Erythroblast (primary cell): ENCODE results near the gene VPS37B.

Source experiments
- DNase-seq, 2 experiments: peaks; one replicate each; lab custom pipeline; 2025; lab: John Stamatoyannopoulos, UW
- GATA1 ChIP-seq: IDR thresholded peaks from 2 replicates; pipeline ENCODE4 v1.6.1; 2011; ENCODE audit warnings: low read depth, mild to moderate bottlenecking, control low read depth, low read length, moderate library complexity
- POLR2A ChIP-seq: IDR thresholded peaks from 2 replicates; pipeline ENCODE4 v1.6.1; 2011; ENCODE audit warnings: mild to moderate bottlenecking, low read length

VPS37B gene

GRCh38 chr12:122844366-122844971, 51.5 kb downstream of the VPS37B start:
- no peak for DNase-seq
- no peak for TF ChIP-seq POLR2A
- no peak for TF ChIP-seq GATA1

- DNase-seq = no peak
- TF ChIP-seq GATA1 (no peak), POLR2A (no peak)
These were observed 52.5 kb downstream of the VPS37B start for GRCh38 chr12:122843455-122843854.

- DNase-seq = peak; percentile 22 to 35
- TF ChIP-seq GATA1 (no peak), POLR2A (no peak)
These were observed 53.2 kb downstream of the VPS37B start for GRCh38 chr12:122842505-122843405.

GRCh38 chr12:122841544-122842321, 54.2 kb downstream of the VPS37B start:
- DNase-seq = peak in 1 of 2 experiments; percentile 19
- TF ChIP-seq POLR2A (no peak), GATA1 (no peak)

- no peak for TF ChIP-seq GATA1
- TF ChIP-seq POLR2A = no peak
- no peak for DNase-seq
These were observed 55.1 kb downstream of the VPS37B start for GRCh38 chr12:122840580-122841513.

GRCh38 chr12:122839907-122840554, 55.9 kb downstream of the VPS37B start:
- TF ChIP-seq POLR2A (no peak), GATA1 (no peak)
- DNase-seq = no peak

- DNase-seq = no peak
- no peak for TF ChIP-seq GATA1
- no peak for TF ChIP-seq POLR2A
These were observed 57.1 kb downstream of the VPS37B start for GRCh38 chr12:122838841-122839240.

GRCh38 chr12:122837306-122838265, 58.3 kb downstream of the VPS37B start:
- TF ChIP-seq POLR2A (no peak), GATA1 (no peak)
- no peak for DNase-seq

- no peak for TF ChIP-seq GATA1
- no peak for TF ChIP-seq POLR2A
- peak; percentile 40 to 50 for DNase-seq
These were observed 59.6 kb downstream of the VPS37B start for GRCh38 chr12:122836027-122836921.

GRCh38 chr12:122835750-122836026, 60.2 kb downstream of the VPS37B start:
- DNase-seq = no peak
- TF ChIP-seq GATA1 = no peak
- no peak for TF ChIP-seq POLR2A
